ENCODE results near the gene TBL1X. TPM values are rescaled to one million over a fixed set of nuclear protein-coding genes. Genes with fewer than 3 reads are reported as not detected.

TBL1X gene
- total RNA-seq, 1 donor from 2014 or later, result 6.5 TPM

- Mint-ChIP-seq H3K4me1 (ENCODE audit: low read depth, unreplicated experiment) (no peaks in the 10 kb centered on the region), H3K9me3 (ENCODE audit: unreplicated experiment) (no peaks in the 10 kb centered on the region), H3K4me3 (ENCODE audit: unreplicated experiment) (no peak overlapping the region), H3K27me3 (ENCODE audit: unreplicated experiment) (no peaks in the 10 kb centered on the region), H3K27ac (ENCODE audit: unreplicated experiment) (no peak overlapping the region), H3K36me3 (ENCODE audit: unreplicated experiment) (no peaks in the 10 kb centered on the region)
- peak; percentile 19 for DNase-seq
- no peak for TF ChIP-seq CTCF (IDR thresholded peaks at IDR 0.05; ENCODE audit: partially characterized antibody, unreplicated experiment)
These were observed 122.1 kb downstream of the TBL1X start for GRCh38 chrX:9586992-9587392.

DNA sequence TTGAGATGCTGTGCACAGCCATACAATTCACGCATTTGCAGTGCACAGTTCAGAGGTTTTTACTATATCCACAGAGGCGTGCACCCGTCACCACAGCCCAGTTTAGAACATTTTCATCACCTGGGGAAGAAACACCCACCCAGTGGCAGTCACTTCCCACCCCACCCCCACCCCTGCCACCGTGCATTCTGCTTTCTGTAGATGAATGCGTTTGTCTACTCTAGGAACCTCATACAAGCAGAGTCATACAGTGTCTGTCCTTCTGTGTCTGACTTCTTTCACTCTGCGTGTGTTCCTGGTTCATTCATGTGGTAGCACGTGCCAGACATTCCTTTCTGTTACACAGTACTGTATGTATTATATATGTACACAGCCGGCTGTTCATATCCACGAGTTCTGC, 122.8 kb downstream of the TBL1X start:
- H3K4me3 Mint-ChIP-seq (ENCODE audit: unreplicated experiment), result no peak overlapping the region
- TF ChIP-seq CTCF (IDR thresholded peaks at IDR 0.05; ENCODE audit: partially characterized antibody, unreplicated experiment), result no peak
- H3K27ac Mint-ChIP-seq (ENCODE audit: unreplicated experiment), result no peak overlapping the region
- H3K27me3 Mint-ChIP-seq (ENCODE audit: unreplicated experiment), result no peaks in the 10 kb centered on the region
- H3K36me3 Mint-ChIP-seq (ENCODE audit: unreplicated experiment), result no peaks in the 10 kb centered on the region
- no peak for DNase-seq
- no peaks in the 10 kb centered on the region for H3K9me3 Mint-ChIP-seq (ENCODE audit: unreplicated experiment)
- H3K4me1 Mint-ChIP-seq (ENCODE audit: low read depth, unreplicated experiment), result no peaks in the 10 kb centered on the region

- no peak for DNase-seq
- TF ChIP-seq CTCF (IDR thresholded peaks at IDR 0.05; ENCODE audit: partially characterized antibody, unreplicated experiment), result no peak
- no peaks in the 10 kb centered on the region for H3K4me1 Mint-ChIP-seq (ENCODE audit: low read depth, unreplicated experiment)
- H3K27ac Mint-ChIP-seq (ENCODE audit: unreplicated experiment), result no peak overlapping the region
- H3K27me3 Mint-ChIP-seq (ENCODE audit: unreplicated experiment), result no peaks in the 10 kb centered on the region
- no peak overlapping the region for H3K4me3 Mint-ChIP-seq (ENCODE audit: unreplicated experiment)
- no peaks in the 10 kb centered on the region for H3K9me3 Mint-ChIP-seq (ENCODE audit: unreplicated experiment)
- H3K36me3 Mint-ChIP-seq (ENCODE audit: unreplicated experiment), result no peaks in the 10 kb centered on the region
These were observed 126.6 kb downstream of the TBL1X start for GRCh38 chrX:9591496-9591895.

GRCh38 chrX:9593756-9594155, 128.9 kb downstream of the TBL1X start:
- no peaks in the 10 kb centered on the region for H3K4me1 Mint-ChIP-seq (ENCODE audit: low read depth, unreplicated experiment)
- no peaks in the 10 kb centered on the region for H3K27me3 Mint-ChIP-seq (ENCODE audit: unreplicated experiment)
- DNase-seq, result no peak
- no peak overlapping the region for H3K27ac Mint-ChIP-seq (ENCODE audit: unreplicated experiment)
- no peak for TF ChIP-seq CTCF (IDR thresholded peaks at IDR 0.05; ENCODE audit: partially characterized antibody, unreplicated experiment)
- no peak overlapping the region for H3K4me3 Mint-ChIP-seq (ENCODE audit: unreplicated experiment)
- no peaks in the 10 kb centered on the region for H3K36me3 Mint-ChIP-seq (ENCODE audit: unreplicated experiment)
- H3K9me3 Mint-ChIP-seq (ENCODE audit: unreplicated experiment), result no peaks in the 10 kb centered on the region

GRCh38 chrX:9595174-9595573, 130.3 kb downstream of the TBL1X start:
- no peak overlapping the region for H3K27ac Mint-ChIP-seq (ENCODE audit: unreplicated experiment)
- H3K9me3 Mint-ChIP-seq (ENCODE audit: unreplicated experiment), result no peaks in the 10 kb centered on the region
- no peak overlapping the region for H3K4me3 Mint-ChIP-seq (ENCODE audit: unreplicated experiment)
- no peaks in the 10 kb centered on the region for H3K27me3 Mint-ChIP-seq (ENCODE audit: unreplicated experiment)
- H3K4me1 Mint-ChIP-seq (ENCODE audit: low read depth, unreplicated experiment), result no peaks in the 10 kb centered on the region
- no peaks in the 10 kb centered on the region for H3K36me3 Mint-ChIP-seq (ENCODE audit: unreplicated experiment)
- no peak for DNase-seq
- TF ChIP-seq CTCF (IDR thresholded peaks at IDR 0.05; ENCODE audit: partially characterized antibody, unreplicated experiment), result no peak
